HFFc6 (cell line): ENCODE data around the gene ESM1. TPM values are rescaled to one million over a fixed set of nuclear protein-coding genes. Genes with fewer than 3 reads are reported as not detected.

Experiments used
- DNase-seq: peaks from one replicate; pipeline ENCODE4 v3.0.0-alpha.2; 2018
- H3K27ac Mint-ChIP-seq: 2 replicates; pipeline ENCODE4 v1.8.0; 2020; ENCODE audit warnings: mild to moderate bottlenecking, mixed read lengths
- H3K27me3 Mint-ChIP-seq: 2 replicates; pipeline ENCODE4 v1.8.0; 2021; ENCODE audit warnings: mild to moderate bottlenecking, moderate library complexity, mixed read lengths; ENCODE audit not compliant: insufficient read depth
- H3K36me3 Mint-ChIP-seq: 2 replicates; pipeline ENCODE4 v1.8.0; 2021; ENCODE audit warnings: low read depth, mixed read lengths
- H3K4me1 Mint-ChIP-seq: 2 replicates; pipeline ENCODE4 v1.8.0; 2020; ENCODE audit warnings: low read depth, mixed read lengths
- H3K4me3 Mint-ChIP-seq: 2 replicates; pipeline ENCODE4 v1.8.0; 2020; ENCODE audit warnings: mild to moderate bottlenecking, moderate library complexity, mixed read lengths
- H3K9me3 Mint-ChIP-seq: 2 replicates; pipeline ENCODE4 v1.8.0; 2020; ENCODE audit warnings: mild to moderate bottlenecking, mixed read lengths
- CTCF ChIP-seq: fragments of 200-600 bp; sonication (generic); IDR thresholded peaks from 2 replicates; pipeline ENCODE4 v1.5.0; 2021; ENCODE audit warnings: antibody characterized with exemption, mild to moderate bottlenecking
- total RNA-seq, 6 experiments: library from RNA; stranded (reverse); fragmentation: NEBNext Ultra II Directional; extraction: Animal tissue kit (Norgen Biotek cat#: 25700); gene quantifications; 2 replicates in 1 of 6; 3 replicates in 5 of 6; pipeline ENCODE4 v1.2.3, GENCODE V29; 2021

The ESM1 gene
- total RNA-seq, 6 experiments from 2014 or later = 8.5 to 54.1 (median 9.1) TPM

GRCh38 chr5:54981928-54982327 is 3.5 kb downstream of the ESM1 start:
- Mint-ChIP-seq H3K27me3 (no peaks in the 10 kb centered on the region), H3K36me3 (no peaks in the 10 kb centered on the region; the same call in 1 of the 2 replicates), H3K9me3 (no peaks in the 10 kb centered on the region), H3K27ac (no peak overlapping the region; the same call in 1 of the 2 replicates), H3K4me1 (peaks cover 57% of the 10 kb centered on the region), H3K4me3 (peak overlapping the region; percentile 80)
- TF ChIP-seq CTCF = no peak
- no peak for DNase-seq

GRCh38 chr5:54975701-54976100 is 9.7 kb downstream of the ESM1 start:
- H3K27ac Mint-ChIP-seq = no peak overlapping the region; the same call in 1 of the 2 replicates
- no peak for TF ChIP-seq CTCF

GRCh38 chr5:54969856-54970828 is 15.3 kb downstream of the ESM1 start:
- Mint-ChIP-seq H3K27me3 (peaks cover 1% of the 10 kb centered on the region), H3K9me3 (no peaks in the 10 kb centered on the region), H3K36me3 (no peaks in the 10 kb centered on the region), H3K4me1 (peaks cover 8% of the 10 kb centered on the region; the same call in 1 of the 2 replicates), H3K27ac (no peak overlapping the region), H3K4me3 (no peak overlapping the region)
- no peak for DNase-seq
- peak; percentile 58 for TF ChIP-seq CTCF

More at GRCh38 chr5:54975701-54976100, 9.7 kb downstream of the ESM1 start:
- Mint-ChIP-seq H3K36me3 (no peaks in the 10 kb centered on the region; the same call in 1 of the 2 replicates), H3K4me1 (peaks cover 16% of the 10 kb centered on the region), H3K9me3 (no peaks in the 10 kb centered on the region), H3K27me3 (no peaks in the 10 kb centered on the region; the same call in 1 of the 2 replicates), H3K4me3 (no peak overlapping the region)
- no peak for DNase-seq

- Mint-ChIP-seq H3K4me3 (no peak overlapping the region), H3K27ac (no peak overlapping the region), H3K27me3 (peaks cover 1% of the 10 kb centered on the region), H3K9me3 (no peaks in the 10 kb centered on the region), H3K36me3 (no peaks in the 10 kb centered on the region), H3K4me1 (peaks cover 8% of the 10 kb centered on the region; the same call in 1 of the 2 replicates)
- no peak for DNase-seq
- TF ChIP-seq CTCF = no peak
Observed at GRCh38 chr5:54969242-54969641, 16.2 kb downstream of the ESM1 start.

GRCh38 chr5:54965806-54966205 is 19.6 kb downstream of the ESM1 start:
- no peak for TF ChIP-seq CTCF
- peaks cover 1% of the 10 kb centered on the region for H3K27me3 Mint-ChIP-seq
- no peak for DNase-seq
- H3K27ac Mint-ChIP-seq = no peak overlapping the region
- H3K36me3 Mint-ChIP-seq = no peaks in the 10 kb centered on the region
- no peak overlapping the region for H3K4me3 Mint-ChIP-seq
- no peaks in the 10 kb centered on the region for H3K9me3 Mint-ChIP-seq
- H3K4me1 Mint-ChIP-seq = peaks cover 6% of the 10 kb centered on the region
